HepG2 (cell line): ENCODE measurements around the gene TSEN54.

Source experiments
- ATF6 ChIP-seq: sonication (generic); formaldehyde crosslinking; conservative IDR thresholded peaks from 2 replicates; pipeline ENCODE4 v1.4.0; 2020; ENCODE audit warnings: missing genetic modification reagents
- EP300 ChIP-seq, 3 experiments: sonication (generic) in 1 of 3; formaldehyde crosslinking in 1 of 3; IDR thresholded peaks; 2 replicates each; pipeline versions ENCODE4 v1.5.1 to v1.6.1; 2011 to 2020; ENCODE audit warnings: low read depth in 2 of 3, low read length in 2 of 3, borderline replicate concordance in 1 of 3, improper control_type of control experiment in 1 of 3, mild to moderate bottlenecking in 1 of 3, missing genetic modification reagents in 1 of 3, moderate library complexity in 1 of 3
- EZH2 ChIP-seq: conservative IDR thresholded peaks from 2 replicates; pipeline ENCODE4 v1.6.1; 2012; ENCODE audit warnings: mild to moderate bottlenecking, low read depth, low read length, moderate library complexity
- MAX ChIP-seq: IDR thresholded peaks from 2 replicates; pipeline ENCODE4 v1.6.1; 2012; ENCODE audit warnings: inconsistent platforms
- PHF8 ChIP-seq: sonication (generic); formaldehyde crosslinking; IDR thresholded peaks from 2 replicates; pipeline ENCODE4 v1.5.0; 2020; ENCODE audit warnings: missing genetic modification reagents
- POLR2A ChIP-seq, 2 experiments: IDR thresholded peaks; 2 replicates each; pipeline ENCODE4 v1.6.1; 2011; ENCODE audit warnings: low read depth in 2 of 2, low read length in 2 of 2, mild to moderate bottlenecking in 1 of 2, moderate library complexity in 1 of 2; ENCODE audit not compliant: insufficient read depth in 1 of 2
- POLR2AphosphoS2 ChIP-seq: IDR thresholded peaks from 2 replicates; pipeline ENCODE4 v1.6.1; 2011; ENCODE audit warnings: low read depth, low read length, improper control_type of control experiment
- POLR2AphosphoS5 ChIP-seq: IDR thresholded peaks from 2 replicates; pipeline ENCODE4 v1.6.1; 2012; ENCODE audit warnings: low read depth, low read length
- RAD21 ChIP-seq: fragments of 450-650 bp; formaldehyde crosslinking; IDR thresholded peaks from 2 replicates; pipeline ENCODE4 v1.5.0; 2020; ENCODE audit warnings: mild to moderate bottlenecking
- ZNF749 ChIP-seq: sonication (generic); formaldehyde crosslinking; IDR thresholded peaks from 2 replicates; pipeline ENCODE4 v1.8.0; 2022; ENCODE audit warnings: mild to moderate bottlenecking, missing genetic modification reagents, moderate library complexity, borderline replicate concordance
- ZNF766 ChIP-seq: sonication (generic); formaldehyde crosslinking; IDR thresholded peaks from 2 replicates; pipeline ENCODE4 v1.5.0; 2020; ENCODE audit warnings: missing genetic modification reagents, borderline replicate concordance
- ZNF839 ChIP-seq: sonication (generic); formaldehyde crosslinking; IDR thresholded peaks from 2 replicates; pipeline ENCODE4 v1.4.0; 2020; ENCODE audit warnings: missing genetic modification reagents, mild to moderate bottlenecking, borderline replicate concordance
- ZSCAN31 ChIP-seq: sonication (generic); formaldehyde crosslinking; IDR thresholded peaks from 2 replicates; pipeline ENCODE4 v1.5.0; 2020; ENCODE audit warnings: low read depth, mild to moderate bottlenecking, missing genetic modification reagents
- TF ChIP-seq, protein P1 (sequence below): sonication (generic); formaldehyde crosslinking; IDR thresholded peaks from 2 replicates; pipeline ENCODE4 v1.8.1; 2022; ENCODE audit warnings: low read depth, mild to moderate bottlenecking, missing genetic modification reagents

GRCh38 chr17:75511270-75511609 is 5.1 kb upstream of the TSEN54 start:
- TF ChIP-seq ZNF839 (no peak), POLR2A (IDR thresholded peaks at IDR 0.05; ENCODE audit: insufficient read depth in 1 of 2, low read depth in 2 of 2, low read length in 2 of 2) (no peak), ATF6 (CRISPR knock-in tag) (no peak), MAX (no peak), EZH2 (no peak), PHF8 (CRISPR knock-in tag) (no peak), POLR2AphosphoS5 (no peak), POLR2AphosphoS2 (no peak), RAD21 (CRISPR knock-in tag) (no peak), EP300 (IDR thresholded peaks at IDR 0.05; ENCODE audit: low read depth in 2 of 2, low read length in 2 of 2) (no peak), EP300 (CRISPR knock-in tag; IDR thresholded peaks at IDR 0.05; ENCODE audit: borderline replicate concordance) (no peak), ZSCAN31 (no peak), ZNF766 (no peak), ZNF749 (CRISPR knock-in tag) (no peak)
- TF ChIP-seq, protein P1, sequence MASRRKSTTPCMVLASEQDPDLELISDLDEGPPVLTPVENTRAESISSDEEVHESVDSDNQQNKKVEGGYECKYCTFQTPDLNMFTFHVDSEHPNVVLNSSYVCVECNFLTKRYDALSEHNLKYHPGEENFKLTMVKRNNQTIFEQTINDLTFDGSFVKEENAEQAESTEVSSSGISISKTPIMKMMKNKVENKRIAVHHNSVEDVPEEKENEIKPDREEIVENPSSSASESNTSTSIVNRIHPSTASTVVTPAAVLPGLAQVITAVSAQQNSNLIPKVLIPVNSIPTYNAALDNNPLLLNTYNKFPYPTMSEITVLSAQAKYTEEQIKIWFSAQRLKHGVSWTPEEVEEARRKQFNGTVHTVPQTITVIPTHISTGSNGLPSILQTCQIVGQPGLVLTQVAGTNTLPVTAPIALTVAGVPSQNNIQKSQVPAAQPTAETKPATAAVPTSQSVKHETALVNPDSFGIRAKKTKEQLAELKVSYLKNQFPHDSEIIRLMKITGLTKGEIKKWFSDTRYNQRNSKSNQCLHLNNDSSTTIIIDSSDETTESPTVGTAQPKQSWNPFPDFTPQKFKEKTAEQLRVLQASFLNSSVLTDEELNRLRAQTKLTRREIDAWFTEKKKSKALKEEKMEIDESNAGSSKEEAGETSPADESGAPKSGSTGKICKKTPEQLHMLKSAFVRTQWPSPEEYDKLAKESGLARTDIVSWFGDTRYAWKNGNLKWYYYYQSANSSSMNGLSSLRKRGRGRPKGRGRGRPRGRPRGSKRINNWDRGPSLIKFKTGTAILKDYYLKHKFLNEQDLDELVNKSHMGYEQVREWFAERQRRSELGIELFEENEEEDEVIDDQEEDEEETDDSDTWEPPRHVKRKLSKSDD (CRISPR knock-in tag), result no peak
